SU-DHL-6 (cell line): ENCODE results near the gene ABR.

Source experiments
- EZH2phosphoT487 ChIP-seq: fragments of 200-600 bp; sonication (generic), shearing (Covaris generic); conservative IDR thresholded peaks from 2 replicates; pipeline ENCODE4 v1.6.1; 2018; ENCODE audit warnings: mild to moderate bottlenecking, antibody characterized with exemption, low read length, moderate library complexity, mixed read lengths
- TF ChIP-seq, protein P1 (sequence below): fragments of 200-600 bp; sonication (generic); IDR thresholded peaks from one replicate; pipeline ENCODE4 v1.5.1; 2017; ENCODE audit warnings: antibody characterized with exemption, mild to moderate bottlenecking, low read length, moderate library complexity; ENCODE audit not compliant: insufficient read depth, poor library complexity, severe bottlenecking

DNA sequence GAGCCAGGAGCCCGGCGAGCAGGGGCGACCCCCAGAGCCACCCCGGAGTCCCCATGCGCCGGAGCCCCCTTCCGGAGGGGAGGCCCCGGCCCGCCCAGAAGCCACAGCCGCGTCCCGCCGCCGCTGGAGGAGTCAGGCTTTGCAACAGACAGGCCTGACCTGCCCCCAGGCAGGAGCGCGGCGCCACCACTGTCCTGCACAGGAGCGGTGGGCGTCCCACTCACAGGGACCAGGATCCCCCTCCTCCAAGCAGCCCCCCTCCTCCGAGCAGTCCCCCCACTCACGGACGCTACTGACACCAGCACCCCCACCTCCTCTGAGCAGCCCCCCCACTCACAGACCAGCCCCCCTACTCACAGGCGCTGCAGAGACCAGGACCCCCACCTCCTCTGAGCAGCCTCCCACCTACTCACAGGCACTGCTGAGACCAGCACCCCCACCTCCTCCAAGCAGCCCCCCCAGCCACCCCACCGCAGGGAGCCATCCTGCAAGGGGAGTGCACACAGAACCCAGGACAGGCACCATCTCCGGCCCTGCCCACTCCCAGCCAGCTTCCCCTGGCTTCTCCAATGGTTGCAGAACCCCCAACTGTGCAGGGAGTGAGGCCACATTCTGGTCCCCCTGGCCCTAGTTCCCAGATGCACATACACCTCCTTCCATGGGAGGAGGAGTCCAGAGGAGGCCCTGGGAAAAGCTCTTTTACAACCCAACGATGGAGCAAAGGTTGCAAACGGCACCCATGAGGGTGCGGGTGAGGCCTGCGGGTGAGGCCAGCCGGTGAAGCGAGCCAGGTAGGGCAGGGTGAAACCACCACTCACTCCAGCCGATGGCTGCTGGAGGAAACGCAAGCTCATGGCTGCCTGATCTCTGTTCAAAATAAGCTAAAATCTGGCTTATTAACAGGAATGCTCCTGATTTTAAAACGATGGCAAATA, 69.9 kb downstream of the ABR start:
- TF ChIP-seq, protein P1, sequence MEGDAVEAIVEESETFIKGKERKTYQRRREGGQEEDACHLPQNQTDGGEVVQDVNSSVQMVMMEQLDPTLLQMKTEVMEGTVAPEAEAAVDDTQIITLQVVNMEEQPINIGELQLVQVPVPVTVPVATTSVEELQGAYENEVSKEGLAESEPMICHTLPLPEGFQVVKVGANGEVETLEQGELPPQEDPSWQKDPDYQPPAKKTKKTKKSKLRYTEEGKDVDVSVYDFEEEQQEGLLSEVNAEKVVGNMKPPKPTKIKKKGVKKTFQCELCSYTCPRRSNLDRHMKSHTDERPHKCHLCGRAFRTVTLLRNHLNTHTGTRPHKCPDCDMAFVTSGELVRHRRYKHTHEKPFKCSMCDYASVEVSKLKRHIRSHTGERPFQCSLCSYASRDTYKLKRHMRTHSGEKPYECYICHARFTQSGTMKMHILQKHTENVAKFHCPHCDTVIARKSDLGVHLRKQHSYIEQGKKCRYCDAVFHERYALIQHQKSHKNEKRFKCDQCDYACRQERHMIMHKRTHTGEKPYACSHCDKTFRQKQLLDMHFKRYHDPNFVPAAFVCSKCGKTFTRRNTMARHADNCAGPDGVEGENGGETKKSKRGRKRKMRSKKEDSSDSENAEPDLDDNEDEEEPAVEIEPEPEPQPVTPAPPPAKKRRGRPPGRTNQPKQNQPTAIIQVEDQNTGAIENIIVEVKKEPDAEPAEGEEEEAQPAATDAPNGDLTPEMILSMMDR, result no peak
- TF ChIP-seq EZH2phosphoT487, result no peak
